Effector memory CD4-positive, alpha-beta T cell (primary cell): ENCODE results near the gene CAMK2N1.

ENCODE experiments used
- DNase-seq, 3 donors: peaks; one replicate each; pipeline ENCODE4 v3.0.0-alpha.2; 2020
- H3K27ac ChIP-seq: 2 replicates; pipeline ENCODE4 v1.7.0; 2013; ENCODE audit warnings: mild to moderate bottlenecking, low read length, moderate library complexity; ENCODE audit not compliant: insufficient read depth, poor library complexity, severe bottlenecking
- H3K27me3 ChIP-seq: replicated peaks from 2 replicates; pipeline ENCODE4 v1.7.0; 2013; ENCODE audit warnings: mild to moderate bottlenecking, low read length; ENCODE audit not compliant: insufficient read depth, control insufficient read depth, poor library complexity, severe bottlenecking
- H3K36me3 ChIP-seq: 2 replicates; pipeline ENCODE4 v1.7.0; 2013; ENCODE audit warnings: mild to moderate bottlenecking, low read length, moderate library complexity; ENCODE audit not compliant: control insufficient read depth, insufficient read depth
- H3K4me1 ChIP-seq: 2 replicates; pipeline ENCODE4 v1.7.0; 2013; ENCODE audit warnings: low read length, mild to moderate bottlenecking; ENCODE audit not compliant: control insufficient read depth, insufficient read depth, poor library complexity, severe bottlenecking
- H3K4me3 ChIP-seq: 2 replicates; pipeline ENCODE4 v1.7.0; 2013; ENCODE audit warnings: low read length, low read depth, mild to moderate bottlenecking; ENCODE audit not compliant: insufficient read depth, poor library complexity, severe bottlenecking
- H3K9me3 ChIP-seq: 2 replicates; pipeline ENCODE4 v1.7.0; 2013; ENCODE audit warnings: mild to moderate bottlenecking, low read length, moderate library complexity; ENCODE audit not compliant: control insufficient read depth

Gene CAMK2N1

DNA sequence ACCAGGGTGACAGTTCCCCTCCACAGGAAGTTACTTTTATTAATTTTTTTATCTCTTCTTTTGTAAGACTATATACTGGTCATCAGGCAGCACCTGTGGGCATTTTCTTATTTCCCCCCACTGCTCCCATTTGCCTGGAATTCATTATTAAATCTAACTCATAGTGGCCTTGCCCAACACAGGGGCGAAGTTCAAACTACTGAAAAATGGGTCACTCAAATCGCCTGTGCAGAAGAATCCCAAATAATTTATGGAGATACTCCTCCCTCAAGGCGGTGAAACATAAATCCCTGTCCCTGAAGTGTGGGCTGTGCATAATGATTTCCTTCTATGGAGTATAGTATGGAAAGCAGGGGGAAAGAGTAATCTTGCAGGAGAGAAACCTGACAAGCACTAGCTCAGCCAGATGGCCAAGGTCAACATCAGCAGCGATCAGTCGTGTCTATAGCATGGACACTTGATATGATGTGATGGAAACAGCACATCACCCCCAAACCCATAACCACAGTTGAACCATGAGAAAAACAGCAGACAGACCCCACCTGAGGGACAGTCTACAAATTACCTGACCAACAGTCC lies 7.9 kb downstream of the CAMK2N1 start:
- Histone ChIP-seq H3K27ac (no peak overlapping the region), H3K36me3 (no peaks in the 10 kb centered on the region), H3K4me1 (no peaks in the 10 kb centered on the region), H3K27me3 (peaks cover 26% of the 10 kb centered on the region), H3K4me3 (no peak overlapping the region), H3K9me3 (no peaks in the 10 kb centered on the region)
- DNase-seq = no peak

GRCh38 chr1:20477348-20478056 lies 8.5 kb downstream of the CAMK2N1 start:
- no peaks in the 10 kb centered on the region for H3K4me1 ChIP-seq
- no peak for DNase-seq
- H3K27ac ChIP-seq = no peak overlapping the region
- H3K9me3 ChIP-seq = no peaks in the 10 kb centered on the region
- H3K27me3 ChIP-seq = peaks cover 26% of the 10 kb centered on the region
- H3K36me3 ChIP-seq = no peaks in the 10 kb centered on the region
- H3K4me3 ChIP-seq = no peak overlapping the region

- Histone ChIP-seq H3K4me1 (no peaks in the 10 kb centered on the region), H3K4me3 (no peak overlapping the region), H3K27me3 (peaks cover 25% of the 10 kb centered on the region), H3K9me3 (no peaks in the 10 kb centered on the region), H3K36me3 (no peaks in the 10 kb centered on the region), H3K27ac (no peak overlapping the region)
- no peak for DNase-seq
These were observed 9.6 kb downstream of the CAMK2N1 start for GRCh38 chr1:20476265-20477038.

GRCh38 chr1:20474996-20475395 lies 11.0 kb downstream of the CAMK2N1 start:
- DNase-seq = no peak
- Histone ChIP-seq H3K4me3 (no peak overlapping the region), H3K36me3 (no peaks in the 10 kb centered on the region), H3K4me1 (no peaks in the 10 kb centered on the region), H3K9me3 (no peaks in the 10 kb centered on the region), H3K27ac (no peak overlapping the region), H3K27me3 (peaks cover 25% of the 10 kb centered on the region)

- H3K4me1 ChIP-seq = no peaks in the 10 kb centered on the region
- no peaks in the 10 kb centered on the region for H3K9me3 ChIP-seq
- peaks cover 25% of the 10 kb centered on the region for H3K27me3 ChIP-seq
- H3K36me3 ChIP-seq = no peaks in the 10 kb centered on the region
- H3K27ac ChIP-seq = no peak overlapping the region
- DNase-seq = no peak
- no peak overlapping the region for H3K4me3 ChIP-seq
These were observed 11.6 kb downstream of the CAMK2N1 start for GRCh38 chr1:20474333-20474975.

GRCh38 chr1:20473894-20474293 lies 12.1 kb downstream of the CAMK2N1 start:
- peaks cover 25% of the 10 kb centered on the region for H3K27me3 ChIP-seq
- no peaks in the 10 kb centered on the region for H3K4me1 ChIP-seq
- no peaks in the 10 kb centered on the region for H3K9me3 ChIP-seq
- H3K27ac ChIP-seq = no peak overlapping the region
- no peak for DNase-seq
- no peak overlapping the region for H3K4me3 ChIP-seq
- H3K36me3 ChIP-seq = no peaks in the 10 kb centered on the region

DNA sequence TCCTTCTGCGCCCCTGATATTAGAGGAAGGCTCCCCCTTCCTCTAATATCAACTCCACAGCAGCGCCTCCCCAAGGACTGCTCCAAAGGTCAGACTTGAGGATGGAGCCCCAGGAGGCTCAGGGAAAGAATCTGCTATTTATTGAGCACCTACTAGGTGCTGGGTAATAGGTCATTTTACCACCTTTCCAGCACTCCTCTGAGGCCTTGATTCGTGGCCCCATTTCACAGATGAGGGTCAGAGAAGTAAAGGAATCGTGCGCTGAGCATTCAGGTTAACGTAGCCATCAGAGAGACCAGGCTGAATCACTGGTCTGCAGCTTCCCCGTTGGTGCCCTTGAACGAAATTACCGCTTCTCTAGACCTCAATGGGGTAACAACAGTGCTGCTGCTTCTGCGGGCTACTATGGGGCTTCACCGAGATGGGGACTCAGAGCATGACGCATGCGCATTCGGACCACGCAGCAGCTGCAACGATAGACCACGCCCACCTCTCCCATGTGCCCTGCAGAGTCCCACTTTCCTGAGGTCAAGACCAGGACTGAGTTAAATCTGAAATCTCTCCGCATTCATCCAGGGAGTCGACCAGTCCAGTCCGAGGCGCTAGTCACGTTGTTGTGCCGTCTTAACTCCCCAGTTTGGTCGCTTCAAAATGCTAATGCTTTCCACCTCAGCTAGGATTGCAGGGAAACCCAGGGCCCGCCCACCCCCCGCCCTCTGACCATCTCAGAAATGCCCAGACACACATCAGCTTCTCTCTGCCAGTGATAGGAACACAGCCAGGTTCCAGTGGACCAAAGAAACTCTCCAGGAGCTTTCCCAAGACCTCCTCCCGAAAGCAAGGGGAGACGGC lies 12.9 kb downstream of the CAMK2N1 start:
- no peaks in the 10 kb centered on the region for H3K9me3 ChIP-seq
- peaks cover 25% of the 10 kb centered on the region for H3K27me3 ChIP-seq
- no peak overlapping the region for H3K27ac ChIP-seq
- no peak for DNase-seq
- H3K4me3 ChIP-seq = no peak overlapping the region
- H3K4me1 ChIP-seq = no peaks in the 10 kb centered on the region
- H3K36me3 ChIP-seq = no peaks in the 10 kb centered on the region

GRCh38 chr1:20472121-20472520 lies 13.9 kb downstream of the CAMK2N1 start:
- Histone ChIP-seq H3K27me3 (peaks cover 25% of the 10 kb centered on the region), H3K4me1 (no peaks in the 10 kb centered on the region), H3K36me3 (no peaks in the 10 kb centered on the region), H3K9me3 (no peaks in the 10 kb centered on the region), H3K27ac (no peak overlapping the region), H3K4me3 (no peak overlapping the region)
- no peak for DNase-seq

GRCh38 chr1:20470194-20470593 lies 15.8 kb downstream of the CAMK2N1 start:
- no peaks in the 10 kb centered on the region for H3K9me3 ChIP-seq
- H3K36me3 ChIP-seq = no peaks in the 10 kb centered on the region
- no peak overlapping the region for H3K4me3 ChIP-seq
- H3K27ac ChIP-seq = no peak overlapping the region
- no peaks in the 10 kb centered on the region for H3K4me1 ChIP-seq
- peaks cover 11% of the 10 kb centered on the region for H3K27me3 ChIP-seq
- no peak for DNase-seq
